Mammary epithelial cell (primary cell): ENCODE measurements around the gene TCF12.

ENCODE experiments used
- EZH2 ChIP-seq: IDR thresholded peaks from 2 replicates; pipeline ENCODE4 v1.6.1; 2012; ENCODE audit warnings: low read length, inconsistent platforms, borderline replicate concordance
- TF ChIP-seq, protein P1 (sequence below), 2 donors: IDR thresholded peaks in 1 of 2; conservative IDR thresholded peaks in 1 of 2; 2 replicates each; pipeline ENCODE4 v1.5.1; 2011 to 2012; ENCODE audit warnings: inconsistent platforms in 2 of 2, low read length in 2 of 2, mild to moderate bottlenecking in 2 of 2, control low read depth in 1 of 2, low read depth in 1 of 2; ENCODE audit not compliant: insufficient read depth in 1 of 2; ENCODE audit errors: extremely low read depth in 1 of 2

DNA sequence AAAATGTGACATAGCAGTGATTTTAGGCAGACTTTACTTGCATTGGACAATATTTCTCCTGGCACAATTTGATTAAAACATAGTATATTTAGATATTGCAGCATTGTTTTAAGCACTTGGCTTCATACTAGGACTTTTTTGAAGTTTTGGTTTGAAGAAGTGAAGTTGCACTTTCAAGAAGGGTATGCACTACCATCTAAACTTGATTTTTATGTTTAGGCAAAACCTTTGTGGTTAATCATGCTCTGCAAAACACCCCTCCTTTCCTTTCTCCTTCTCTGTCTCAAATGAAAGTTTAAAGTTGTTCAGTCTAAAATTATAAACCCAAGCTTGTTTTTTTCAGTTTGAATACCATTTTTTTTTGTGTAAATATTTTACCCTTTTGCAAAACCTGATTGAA is 173.8 kb downstream of the TCF12 start:
- TF ChIP-seq, protein P1, sequence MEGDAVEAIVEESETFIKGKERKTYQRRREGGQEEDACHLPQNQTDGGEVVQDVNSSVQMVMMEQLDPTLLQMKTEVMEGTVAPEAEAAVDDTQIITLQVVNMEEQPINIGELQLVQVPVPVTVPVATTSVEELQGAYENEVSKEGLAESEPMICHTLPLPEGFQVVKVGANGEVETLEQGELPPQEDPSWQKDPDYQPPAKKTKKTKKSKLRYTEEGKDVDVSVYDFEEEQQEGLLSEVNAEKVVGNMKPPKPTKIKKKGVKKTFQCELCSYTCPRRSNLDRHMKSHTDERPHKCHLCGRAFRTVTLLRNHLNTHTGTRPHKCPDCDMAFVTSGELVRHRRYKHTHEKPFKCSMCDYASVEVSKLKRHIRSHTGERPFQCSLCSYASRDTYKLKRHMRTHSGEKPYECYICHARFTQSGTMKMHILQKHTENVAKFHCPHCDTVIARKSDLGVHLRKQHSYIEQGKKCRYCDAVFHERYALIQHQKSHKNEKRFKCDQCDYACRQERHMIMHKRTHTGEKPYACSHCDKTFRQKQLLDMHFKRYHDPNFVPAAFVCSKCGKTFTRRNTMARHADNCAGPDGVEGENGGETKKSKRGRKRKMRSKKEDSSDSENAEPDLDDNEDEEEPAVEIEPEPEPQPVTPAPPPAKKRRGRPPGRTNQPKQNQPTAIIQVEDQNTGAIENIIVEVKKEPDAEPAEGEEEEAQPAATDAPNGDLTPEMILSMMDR (conservative IDR thresholded peaks at IDR 0.05 in 1 of 2, IDR thresholded peaks at IDR 0.05 in 1 of 2; ENCODE audit: extremely low read depth in 1 of 2, insufficient read depth in 1 of 2, low read depth in 1 of 2, low read length in 2 of 2) = no peak
- no peak for TF ChIP-seq EZH2
